HEK293T (cell line): Measurements from ENCODE around the gene GAB1.

Experiments used
- ARNT ChIP-seq: fragments of 450-650 bp; IDR thresholded peaks from 2 replicates; pipeline ENCODE4 v1.6.1; 2017; ENCODE audit warnings: mild to moderate bottlenecking
- BHLHE40 ChIP-seq: fragments of 450-650 bp; IDR thresholded peaks from 2 replicates; pipeline ENCODE4 v1.6.1; 2016; ENCODE audit warnings: mild to moderate bottlenecking, moderate library complexity, borderline replicate concordance
- FOXM1 ChIP-seq: fragments of 450-650 bp; IDR thresholded peaks from 2 replicates; pipeline ENCODE4 v1.6.1; 2017; ENCODE audit warnings: mild to moderate bottlenecking, borderline replicate concordance
- LEF1 ChIP-seq: fragments of 450-650 bp; IDR thresholded peaks from 2 replicates; pipeline ENCODE4 v1.6.1; 2017; ENCODE audit warnings: mild to moderate bottlenecking, borderline replicate concordance
- PKNOX1 ChIP-seq: fragments of 450-650 bp; IDR thresholded peaks from 2 replicates; pipeline ENCODE4 v1.6.1; 2016

GRCh38 chr4:143488687-143489086 is 152.0 kb downstream of the GAB1 start:
- TF ChIP-seq PKNOX1 (no peak), FOXM1 (no peak), BHLHE40 (no peak), LEF1 (no peak), ARNT (no peak)
